ENCODE measurements around the gene GPI.

The GPI gene

GRCh38 chr19:34341935-34342680 is 22.9 kb upstream of the GPI start:
- DNase-seq: no peak

DNA sequence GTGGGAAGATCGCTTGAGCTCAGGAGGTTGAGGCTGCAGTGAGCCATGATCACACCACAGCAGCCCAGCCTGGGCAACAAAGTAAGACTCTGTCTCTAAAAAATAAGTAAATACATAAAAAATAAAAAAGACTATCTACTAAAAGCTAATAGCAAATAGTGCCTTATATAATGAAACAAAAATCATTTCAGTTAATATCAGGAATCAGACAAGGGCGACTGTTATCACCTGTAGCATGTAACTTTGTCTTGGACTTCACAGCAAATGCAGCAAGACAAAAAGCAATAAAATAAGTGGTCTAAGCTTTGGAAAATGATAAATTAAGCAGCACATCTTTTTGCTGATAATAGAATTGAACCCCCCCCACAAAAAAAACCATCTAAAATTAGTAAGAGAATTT is 21.2 kb upstream of the GPI start:
- no peak for DNase-seq

- DNase-seq: peak in 1 of 2 experiments; percentile 43
Measured at GRCh38 chr19:34345947-34346351, 19.0 kb upstream of the GPI start.

DNA sequence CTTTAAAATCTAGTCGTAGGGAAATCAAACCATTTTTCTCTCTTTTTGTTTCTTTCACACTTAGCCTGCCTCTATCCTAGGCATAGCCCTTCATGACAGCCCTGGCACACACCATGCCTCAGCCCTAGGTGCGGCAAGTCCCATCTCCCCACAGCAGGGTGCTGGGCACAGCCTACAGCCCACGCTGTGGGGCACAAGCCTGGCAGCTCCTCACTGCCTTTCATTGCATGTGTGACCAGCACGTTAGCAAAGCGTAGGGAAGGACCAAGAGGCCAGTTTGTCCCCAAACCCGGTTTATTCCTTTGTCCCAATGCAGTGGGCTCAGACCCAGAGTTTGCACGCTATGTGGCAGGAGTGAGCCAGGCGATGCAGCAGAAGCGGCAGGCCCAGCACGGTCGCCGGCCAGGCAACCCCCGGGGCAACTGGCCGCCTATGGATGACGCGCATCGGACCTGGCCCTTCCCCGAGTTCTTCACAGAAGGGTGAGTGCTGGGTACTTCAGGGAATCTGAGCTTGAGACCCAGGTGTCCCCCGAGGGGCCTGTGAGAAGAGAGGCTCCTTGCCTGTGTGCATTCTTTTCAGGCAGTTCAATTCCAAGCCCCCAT is 17.3 kb upstream of the GPI start:
- no peak for DNase-seq

DNA sequence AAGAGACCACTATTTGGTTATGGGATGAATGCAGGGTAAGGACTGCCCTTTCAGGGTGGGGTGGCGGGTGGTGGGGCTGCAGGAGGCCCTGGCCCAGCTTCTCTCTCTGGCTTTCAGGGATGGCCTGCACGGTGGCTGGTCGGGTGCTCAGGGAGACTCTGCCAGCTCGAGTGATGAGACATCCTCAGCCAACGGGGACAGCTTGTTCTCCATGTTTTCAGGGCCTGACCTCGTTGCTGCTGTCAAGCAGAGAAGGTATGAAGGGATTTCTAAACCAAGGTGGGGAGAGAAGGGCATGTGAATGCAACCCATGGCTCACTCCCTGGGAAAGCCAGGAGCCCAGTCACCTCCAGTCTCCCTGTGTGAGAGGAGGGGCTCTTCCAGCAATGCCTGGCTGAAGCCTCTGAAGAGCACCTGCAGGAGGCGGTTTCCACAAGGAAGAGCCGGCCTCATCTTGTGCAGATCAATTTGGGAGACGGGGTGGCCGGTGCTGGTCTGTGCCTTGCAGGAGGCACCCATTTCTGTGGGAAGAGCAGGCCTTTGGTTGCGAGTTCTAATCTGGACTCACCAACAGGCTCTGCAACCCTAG is 16.0 kb upstream of the GPI start:
- DNase-seq: no peak

- no peak for DNase-seq
Measured at GRCh38 chr19:34350161-34350561, 14.8 kb upstream of the GPI start.

DNA sequence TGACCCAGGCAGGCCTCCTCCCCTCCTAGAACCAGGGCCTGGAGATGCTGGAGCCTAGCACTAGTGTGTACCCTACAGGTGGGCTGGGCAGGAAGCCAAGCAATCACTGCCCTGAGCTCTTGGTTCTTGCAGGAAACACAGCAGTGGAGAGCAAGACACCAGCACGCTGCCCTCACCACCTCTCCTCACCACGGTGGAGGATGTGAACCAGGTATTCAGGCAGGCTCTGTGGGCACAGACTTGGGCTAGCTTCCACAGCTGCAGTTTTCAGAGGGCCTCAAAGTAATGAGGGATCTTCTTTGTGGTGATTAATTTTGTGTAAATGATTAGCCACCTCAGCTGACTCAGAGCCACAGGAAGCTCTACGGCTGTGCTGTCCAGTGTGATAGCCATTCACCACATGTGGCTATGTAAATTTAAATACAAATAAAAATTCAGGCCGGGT is 13.6 kb upstream of the GPI start:
- DNase-seq: no peak

DNA sequence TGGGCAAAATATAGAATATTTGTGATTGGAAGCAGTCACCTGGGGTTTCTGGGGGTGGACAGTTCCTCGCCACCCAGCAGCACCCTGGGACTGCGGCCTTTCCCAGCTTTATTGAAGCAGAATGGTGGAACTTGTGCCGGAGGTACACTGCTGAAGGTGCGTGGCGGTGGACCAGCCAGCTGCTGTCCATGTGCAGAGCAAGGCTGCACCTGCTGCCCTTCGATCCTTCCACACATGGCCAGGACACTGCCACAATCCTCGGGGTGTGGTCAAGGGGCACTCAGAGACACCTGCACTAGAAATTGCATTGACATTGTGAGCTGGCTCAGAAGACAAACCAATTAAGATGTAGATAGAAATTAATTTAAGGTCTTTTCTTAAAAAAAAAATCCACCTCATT is 11.4 kb upstream of the GPI start:
- no peak for DNase-seq

DNA sequence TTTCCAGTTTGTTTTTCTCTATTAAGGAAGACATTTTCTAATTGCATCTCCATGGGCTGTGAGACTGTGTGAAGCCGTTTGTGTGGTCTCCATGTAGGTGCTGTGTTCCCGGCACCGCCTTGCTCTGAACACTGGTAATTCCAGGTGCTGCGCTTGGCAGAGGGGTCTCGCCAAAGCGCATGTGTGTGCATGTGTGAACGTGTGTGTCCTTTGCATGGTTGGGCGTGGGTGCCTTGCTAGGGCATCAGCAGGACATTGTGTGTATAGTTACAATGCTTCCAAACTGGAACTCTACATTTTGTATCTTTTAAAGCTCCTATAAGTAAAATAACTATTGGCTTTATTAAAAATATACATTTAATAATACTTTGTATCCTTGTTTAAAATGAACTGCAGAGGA is 9.8 kb upstream of the GPI start:
- no peak for DNase-seq

DNA sequence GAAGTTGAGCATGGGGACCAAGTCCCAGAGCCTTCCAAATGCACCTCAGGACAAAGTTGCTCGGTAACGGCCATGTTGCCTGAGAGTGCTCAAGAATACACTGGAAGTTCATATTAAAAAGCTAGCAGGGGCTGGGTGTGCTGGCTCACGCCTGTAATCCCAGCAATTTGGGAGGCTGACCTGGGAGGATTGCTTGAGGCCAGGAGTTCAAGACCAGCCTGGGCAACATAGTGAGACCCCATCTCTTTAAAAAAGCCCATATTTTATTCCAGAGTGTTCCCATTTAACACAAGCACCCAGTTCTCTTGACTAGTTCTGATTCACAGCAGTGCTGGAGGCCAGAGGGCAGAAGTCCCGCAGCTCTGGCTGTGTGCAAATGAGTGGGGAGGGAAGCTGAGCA is 8.1 kb upstream of the GPI start:
- DNase-seq: no peak

- no peak for DNase-seq
Measured at GRCh38 chr19:34357431-34357830, 7.6 kb upstream of the GPI start.

DNA sequence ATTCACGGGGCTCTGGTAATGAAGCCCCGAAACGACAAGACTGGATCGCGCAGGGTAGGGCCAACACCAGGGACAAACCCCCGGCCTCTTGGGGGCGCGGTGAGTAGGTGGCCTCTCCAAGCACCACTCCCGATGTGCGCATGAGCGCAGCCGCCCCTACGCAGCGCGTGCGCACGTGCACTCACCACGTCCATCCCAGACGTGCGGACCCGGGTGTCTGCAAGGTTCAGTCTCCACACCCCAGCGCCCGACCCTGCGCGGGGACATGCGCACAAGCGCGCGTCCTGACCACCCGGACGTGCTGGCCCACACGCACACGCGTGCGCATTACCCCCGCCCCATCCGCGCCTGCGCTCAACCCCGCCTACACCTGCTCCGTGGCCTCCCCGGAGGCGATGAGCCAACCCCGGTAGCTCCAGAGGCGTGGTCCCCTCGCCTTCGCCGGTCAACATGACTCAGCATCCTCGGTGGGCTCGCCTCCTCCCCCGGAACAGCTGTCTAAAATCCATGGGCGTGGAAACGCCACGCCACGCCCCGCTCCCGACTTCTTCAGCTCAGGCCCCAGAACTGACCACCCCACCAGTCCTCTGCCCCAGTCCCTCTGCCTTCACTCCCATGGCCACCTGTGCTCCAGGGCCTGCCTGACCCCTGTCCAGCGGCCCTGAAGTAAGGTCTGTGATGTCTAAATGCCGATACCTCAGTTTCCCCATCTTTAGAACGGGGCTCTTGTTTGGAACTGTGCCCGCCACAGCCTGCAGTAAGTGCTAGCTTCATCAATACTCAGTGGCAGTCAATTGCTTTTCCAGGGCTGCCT is 5.6 kb upstream of the GPI start:
- peak; percentile 83 to 95 for DNase-seq

DNA sequence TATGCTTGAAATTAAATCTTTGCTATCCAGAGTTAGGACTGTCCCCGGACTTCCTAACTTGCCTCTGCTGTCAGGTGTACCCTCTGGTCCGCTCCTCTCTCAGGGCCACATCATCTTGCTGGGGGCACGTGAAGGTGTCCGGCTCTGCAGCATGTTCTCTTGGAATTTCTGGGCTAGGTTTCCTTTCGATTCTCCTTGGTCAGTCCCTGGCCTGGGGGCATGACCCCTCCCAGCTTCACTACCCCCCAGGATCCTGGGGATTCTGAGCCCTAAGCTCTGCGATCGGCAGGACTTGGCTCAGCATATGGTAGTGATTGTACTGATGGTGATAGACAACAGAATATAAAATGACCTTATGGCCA is 5.1 kb upstream of the GPI start:
- no peak for DNase-seq

DNA sequence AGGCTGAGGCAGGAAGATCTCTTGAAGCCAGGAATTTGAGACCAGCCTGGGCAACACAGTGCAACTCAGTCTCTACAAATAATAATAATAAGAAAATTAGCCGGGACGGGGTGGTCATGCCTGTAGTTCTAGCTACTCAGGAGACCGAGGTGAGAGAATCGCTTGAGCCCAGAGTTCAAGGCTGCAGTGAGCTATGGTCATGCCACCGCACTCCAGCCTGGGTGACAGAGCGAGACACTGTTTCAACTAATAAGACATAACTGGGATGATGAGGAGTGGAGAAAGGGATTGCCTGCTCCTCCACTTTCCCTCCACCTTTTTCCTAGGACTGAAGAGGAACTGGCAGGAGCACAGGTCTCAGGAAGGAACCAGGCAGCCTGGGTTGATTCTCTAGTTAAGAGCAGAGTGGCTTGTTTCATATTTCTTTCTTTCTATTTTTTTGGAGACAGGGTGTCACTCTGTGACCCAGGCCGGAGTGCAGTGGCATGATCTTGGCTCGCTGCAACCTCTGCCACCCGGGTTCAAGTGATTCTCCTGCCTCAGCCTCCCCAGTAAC is 4.6 kb upstream of the GPI start:
- no peak for DNase-seq

- no peak for DNase-seq
Measured at GRCh38 chr19:34362679-34363069, 2.3 kb upstream of the GPI start.

DNA sequence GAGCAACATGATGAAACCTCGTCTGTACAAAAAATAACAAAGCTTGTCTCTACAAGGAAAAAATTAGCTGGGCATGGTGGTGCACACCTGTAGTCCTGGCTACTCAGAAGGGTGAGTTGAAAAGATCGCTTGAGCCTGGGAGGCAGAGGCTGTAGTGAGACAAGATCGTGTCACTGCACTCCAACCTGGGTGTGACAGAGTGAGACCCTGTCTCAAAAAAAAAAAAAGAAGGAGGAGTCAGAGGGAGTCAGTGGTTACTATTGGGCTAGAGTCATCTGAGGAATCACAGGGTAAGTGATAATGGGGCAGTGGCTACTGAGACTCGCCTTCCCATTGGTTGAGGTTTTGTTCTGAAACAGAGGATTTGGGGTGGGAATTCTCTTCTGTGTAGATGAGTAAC is 1.9 kb upstream of the GPI start:
- no peak for DNase-seq

DNA sequence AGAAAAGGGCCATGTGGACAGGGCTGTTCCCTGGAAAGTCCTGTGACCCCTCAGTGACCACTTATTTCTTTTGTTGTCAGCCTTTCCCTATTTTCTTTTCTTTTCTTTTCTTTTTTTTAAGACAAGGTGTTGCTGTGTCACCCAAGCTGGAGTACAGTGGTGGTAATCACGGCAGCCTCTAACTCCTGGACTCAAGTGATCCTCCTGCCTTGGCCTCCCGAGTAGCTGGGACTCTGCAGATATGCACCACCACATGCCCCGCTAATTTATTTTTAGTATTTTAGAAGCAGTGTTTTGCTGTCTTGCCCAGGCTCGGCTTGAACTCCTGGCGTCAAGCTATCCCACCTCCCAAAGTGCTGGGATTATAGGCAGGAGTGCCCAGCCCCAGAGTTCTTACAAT is 1.1 kb upstream of the GPI start:
- no peak for DNase-seq

GRCh38 chr19:34364462-34364829 is 550 bp upstream of the GPI start:
- DNase-seq: no peak

DNA sequence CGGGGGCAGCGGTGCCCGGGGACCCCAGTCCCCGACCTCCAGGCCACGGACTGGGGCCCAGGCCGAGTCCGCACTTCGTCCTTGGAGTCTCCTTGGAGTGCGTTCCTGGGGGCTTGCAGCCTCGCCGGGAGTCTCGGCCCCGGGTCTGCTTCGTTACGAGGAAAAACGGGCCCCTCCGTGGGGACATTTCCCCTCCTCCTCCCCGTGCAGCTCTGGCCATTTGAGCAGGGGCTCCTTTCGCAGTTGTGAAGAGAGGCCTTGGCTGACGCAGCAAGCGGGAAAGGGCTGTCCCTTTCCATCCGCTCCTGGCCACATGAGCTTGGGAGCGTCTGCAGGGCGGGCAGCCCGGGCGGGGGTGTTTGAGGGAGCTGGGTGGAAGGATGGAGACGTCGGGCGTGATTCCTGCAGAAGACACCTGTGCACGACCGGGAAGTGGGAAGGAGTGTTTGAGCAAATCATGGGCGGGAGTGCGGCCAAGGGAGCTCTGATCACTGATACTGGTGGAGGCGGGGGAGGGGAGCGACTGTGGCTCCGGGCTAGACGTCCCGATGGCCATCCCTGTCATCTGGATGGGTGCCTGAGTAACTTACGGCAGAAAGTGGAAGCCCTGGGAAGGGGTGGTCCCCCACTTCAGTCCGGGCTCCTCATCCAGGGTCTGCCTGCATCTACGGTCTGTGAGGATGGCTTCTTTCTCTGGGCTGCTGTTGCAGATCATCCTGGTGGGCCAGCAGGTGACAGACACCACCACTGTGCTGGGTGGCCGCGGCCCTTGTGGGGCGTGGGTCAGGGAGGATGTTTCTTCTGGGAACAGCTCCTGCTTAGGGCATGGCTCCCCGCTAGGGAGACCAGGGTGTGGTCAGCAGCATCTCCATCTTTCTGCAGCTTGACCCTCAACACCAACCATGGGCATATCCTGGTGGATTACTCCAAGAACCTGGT is 736 bp downstream of the GPI start:
- no peak for DNase-seq

GRCh38 chr19:34366738-34367623 is 2.0 kb downstream of the GPI start:
- DNase-seq: no peak

- DNase-seq: no peak
Measured at GRCh38 chr19:34367624-34367957, 2.6 kb downstream of the GPI start.
